ENCODE measurements around the gene PYHIN1.

DNA sequence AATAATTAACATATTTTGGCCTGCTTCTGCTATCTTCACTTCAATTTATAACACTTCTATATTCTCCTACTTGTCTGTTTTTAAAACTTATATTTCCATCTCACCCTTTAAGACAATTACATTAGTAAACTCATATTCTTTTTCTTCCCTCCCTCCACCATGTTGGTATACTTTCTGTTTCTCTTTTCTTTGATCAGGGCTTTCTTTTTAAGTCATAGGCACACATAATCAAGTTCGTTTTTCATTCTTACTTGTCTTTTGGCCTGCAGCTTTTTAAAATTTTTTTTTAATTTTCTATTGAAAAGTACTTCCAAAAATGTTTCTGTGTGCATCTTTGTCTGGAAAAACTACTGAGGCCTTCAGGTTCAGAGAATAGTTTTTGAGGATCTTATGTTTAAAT, 2.3 kb downstream of the PYHIN1 start:
- TF ChIP-seq TAF1 (IDR thresholded peaks at IDR 0.05; ENCODE audit: borderline replicate concordance, insufficient read depth, low read length) (no peak), SIN3A (IDR thresholded peaks at IDR 0.05; ENCODE audit: borderline replicate concordance, insufficient read depth, low read length) (no peak)

Data from PFSK-1 (cell line).